Mesendoderm (in vitro differentiated cells): ENCODE results near the gene LRIT2.
A peak's percentile ranks its signal among the peaks of the same experiment; 100 is the strongest.

Experiments used
- DNase-seq: peaks from one replicate; pipeline ENCODE4 v3.0.0; 2013
- H2AK5ac ChIP-seq: 2 replicates; pipeline ENCODE4 v1.6.1; 2013; ENCODE audit warnings: low read length, inconsistent platforms
- H2BK120ac ChIP-seq: 2 replicates; pipeline ENCODE4 v1.6.1; 2013; ENCODE audit warnings: low read depth, mild to moderate bottlenecking, low read length, moderate library complexity, mixed read lengths
- H2BK15ac ChIP-seq: replicated peaks from 2 replicates; pipeline ENCODE4 v1.6.1; 2013; ENCODE audit warnings: low read depth, mild to moderate bottlenecking, moderate library complexity
- H2BK5ac ChIP-seq: 2 replicates; pipeline ENCODE4 v1.6.1; 2013; ENCODE audit warnings: low read length, inconsistent platforms
- H3K18ac ChIP-seq: 2 replicates; pipeline ENCODE4 v1.6.1; 2013; ENCODE audit warnings: mild to moderate bottlenecking, low read length, mixed read lengths
- H3K23ac ChIP-seq: one replicate; pipeline ENCODE4 v1.6.1; 2013; ENCODE audit warnings: low read length
- H3K27ac ChIP-seq: 2 replicates; pipeline ENCODE4 v1.5.1; 2013; ENCODE audit warnings: low read depth, mild to moderate bottlenecking, inconsistent platforms, low read length, moderate library complexity
- H3K27me3 ChIP-seq: 2 replicates; pipeline ENCODE4 v1.6.1; 2013; ENCODE audit warnings: low read length, control low read depth, mild to moderate bottlenecking, inconsistent platforms; ENCODE audit not compliant: insufficient read depth, poor library complexity
- H3K36me3 ChIP-seq: 2 replicates; pipeline ENCODE4 v1.6.1; 2013; ENCODE audit warnings: low read length, inconsistent platforms; ENCODE audit not compliant: control insufficient read depth, insufficient read depth
- H3K4ac ChIP-seq: one replicate; pipeline ENCODE4 v1.6.1; 2013; ENCODE audit warnings: low read depth, mild to moderate bottlenecking, low read length, moderate library complexity
- H3K4me1 ChIP-seq: 2 replicates; pipeline ENCODE4 v1.6.1; 2013; ENCODE audit warnings: low read depth, low read length, inconsistent platforms; ENCODE audit not compliant: control insufficient read depth
- H3K4me2 ChIP-seq: 2 replicates; pipeline ENCODE4 v1.6.1; 2013; ENCODE audit warnings: low read length
- H3K4me3 ChIP-seq: 2 replicates; pipeline ENCODE4 v1.5.1; 2013; ENCODE audit warnings: mild to moderate bottlenecking, low read length
- H3K56ac ChIP-seq: one replicate; pipeline ENCODE4 v1.6.1; 2013; ENCODE audit warnings: low read length
- H3K79me1 ChIP-seq: 2 replicates; pipeline ENCODE4 v1.6.1; 2013; ENCODE audit warnings: low read length, inconsistent platforms
- H3K79me2 ChIP-seq: 2 replicates; pipeline ENCODE4 v1.6.1; 2013; ENCODE audit warnings: mild to moderate bottlenecking, low read length; ENCODE audit not compliant: control insufficient read depth, insufficient read depth
- H3K9ac ChIP-seq: 2 replicates; pipeline ENCODE4 v1.6.1; 2013; ENCODE audit warnings: low read length, inconsistent platforms
- H4K5ac ChIP-seq: one replicate; pipeline ENCODE4 v1.6.1; 2013; ENCODE audit warnings: low read length
- H4K8ac ChIP-seq: one replicate; pipeline ENCODE4 v1.6.1; 2013; ENCODE audit warnings: low read depth, mild to moderate bottlenecking, control low read depth, low read length, moderate library complexity
- WGBS: extraction: QIAGEN DNeasy Blood & Tissue Kit; methylation state at CpG from one replicate; pipeline ENCODE4 v1.1.7; 2013; ENCODE audit warnings: low lambda C conversion rate, missing lambda C conversion rate; ENCODE audit not compliant: insufficient coverage; ENCODE audit errors: extremely low coverage; 5-methylcytosine and 5-hydroxymethylcytosine counted together

LRIT2 gene

GRCh38 chr10:84258034-84258695 is 32.8 kb upstream of the LRIT2 start:
- Histone ChIP-seq H3K18ac (no peak overlapping the region), H2BK120ac (no peak overlapping the region), H3K4me1 (no peaks in the 10 kb centered on the region), H3K36me3 (no peaks in the 10 kb centered on the region), H3K79me2 (no peaks in the 10 kb centered on the region), H4K8ac (no peak overlapping the region), H3K79me1 (no peaks in the 10 kb centered on the region), H3K4me3 (no peak overlapping the region), H4K5ac (no peak overlapping the region), H2AK5ac (no peak overlapping the region), H2BK5ac (no peak overlapping the region), H2BK15ac (no peak overlapping the region), H3K27ac (no peak overlapping the region), H3K23ac (no peak overlapping the region), H3K9ac (no peak overlapping the region), H3K4me2 (no peak overlapping the region), H3K4ac (no peak overlapping the region), H3K27me3 (no peaks in the 10 kb centered on the region), H3K56ac (no peak overlapping the region)
- DNase-seq = no peak
- no CpG with 5 or more reads among the region's 7 CpGs for WGBS

GRCh38 chr10:84257343-84258020 is 32.1 kb upstream of the LRIT2 start:
- H3K79me2 ChIP-seq = no peaks in the 10 kb centered on the region
- H2BK120ac ChIP-seq = no peak overlapping the region
- H3K18ac ChIP-seq = no peak overlapping the region
- H3K56ac ChIP-seq = no peak overlapping the region
- H3K27ac ChIP-seq = no peak overlapping the region
- no peak overlapping the region for H2AK5ac ChIP-seq
- H3K23ac ChIP-seq = no peak overlapping the region
- H4K5ac ChIP-seq = no peak overlapping the region
- H3K36me3 ChIP-seq = no peaks in the 10 kb centered on the region
- no peak overlapping the region for H3K4me2 ChIP-seq
- no CpG with 5 or more reads among the region's 15 CpGs for WGBS
- no peaks in the 10 kb centered on the region for H3K27me3 ChIP-seq
- H3K4me3 ChIP-seq = no peak overlapping the region
- no peak overlapping the region for H3K9ac ChIP-seq
- no peaks in the 10 kb centered on the region for H3K79me1 ChIP-seq
- no peak overlapping the region for H2BK5ac ChIP-seq
- no peak overlapping the region for H2BK15ac ChIP-seq
- H3K4ac ChIP-seq = no peak overlapping the region
- no peak overlapping the region for H4K8ac ChIP-seq
- DNase-seq = no peak
- no peaks in the 10 kb centered on the region for H3K4me1 ChIP-seq

GRCh38 chr10:84256510-84257342 is 31.4 kb upstream of the LRIT2 start:
- H4K8ac ChIP-seq = no peak overlapping the region
- no peaks in the 10 kb centered on the region for H3K36me3 ChIP-seq
- H2BK120ac ChIP-seq = no peak overlapping the region
- no peaks in the 10 kb centered on the region for H3K79me1 ChIP-seq
- H3K79me2 ChIP-seq = no peaks in the 10 kb centered on the region
- H3K56ac ChIP-seq = peak overlapping the region; percentile 56
- H3K4me1 ChIP-seq = no peaks in the 10 kb centered on the region
- no peak overlapping the region for H2AK5ac ChIP-seq
- H3K4me3 ChIP-seq = no peak overlapping the region
- H2BK5ac ChIP-seq = no peak overlapping the region
- H3K23ac ChIP-seq = no peak overlapping the region
- no peaks in the 10 kb centered on the region for H3K27me3 ChIP-seq
- H3K27ac ChIP-seq = no peak overlapping the region
- no peak overlapping the region for H3K4me2 ChIP-seq
- DNase-seq = peak; percentile 75
- H2BK15ac ChIP-seq = no peak overlapping the region
- no peak overlapping the region for H3K9ac ChIP-seq
- H4K5ac ChIP-seq = no peak overlapping the region
- H3K18ac ChIP-seq = no peak overlapping the region
- WGBS = no CpG with 5 or more reads among the region's 35 CpGs
- no peak overlapping the region for H3K4ac ChIP-seq

- Histone ChIP-seq H3K56ac (no peak overlapping the region), H4K5ac (no peak overlapping the region), H3K18ac (no peak overlapping the region), H3K4ac (no peak overlapping the region), H3K4me1 (no peaks in the 10 kb centered on the region), H3K9ac (no peak overlapping the region), H2BK15ac (no peak overlapping the region), H3K36me3 (no peaks in the 10 kb centered on the region), H3K23ac (peak overlapping the region; percentile 45), H2BK120ac (no peak overlapping the region), H3K27me3 (no peaks in the 10 kb centered on the region), H2AK5ac (no peak overlapping the region), H3K27ac (no peak overlapping the region), H4K8ac (no peak overlapping the region), H3K4me2 (no peak overlapping the region), H3K4me3 (no peak overlapping the region), H3K79me1 (no peaks in the 10 kb centered on the region), H3K79me2 (no peaks in the 10 kb centered on the region), H2BK5ac (no peak overlapping the region)
- no peak for DNase-seq
- no CpG with 5 or more reads among the region's 10 CpGs for WGBS
Observed at GRCh38 chr10:84254552-84255478, 29.5 kb upstream of the LRIT2 start.

- H3K23ac ChIP-seq = no peak overlapping the region
- no peak overlapping the region for H3K27ac ChIP-seq
- no peak overlapping the region for H2BK5ac ChIP-seq
- no peaks in the 10 kb centered on the region for H3K27me3 ChIP-seq
- H3K9ac ChIP-seq = no peak overlapping the region
- H3K79me1 ChIP-seq = no peaks in the 10 kb centered on the region
- H3K36me3 ChIP-seq = no peaks in the 10 kb centered on the region
- no peak for DNase-seq
- no peak overlapping the region for H4K5ac ChIP-seq
- H3K4me2 ChIP-seq = no peak overlapping the region
- no peaks in the 10 kb centered on the region for H3K79me2 ChIP-seq
- no peak overlapping the region for H3K4ac ChIP-seq
- H2BK15ac ChIP-seq = no peak overlapping the region
- H3K18ac ChIP-seq = no peak overlapping the region
- no CpG with 5 or more reads among the region's 12 CpGs for WGBS
- no peak overlapping the region for H3K4me3 ChIP-seq
- H2BK120ac ChIP-seq = no peak overlapping the region
- H3K56ac ChIP-seq = no peak overlapping the region
- H3K4me1 ChIP-seq = no peaks in the 10 kb centered on the region
- no peak overlapping the region for H2AK5ac ChIP-seq
- H4K8ac ChIP-seq = no peak overlapping the region
Observed at GRCh38 chr10:84248794-84249193, 23.4 kb upstream of the LRIT2 start.
